Ishikawa (cell line): ENCODE measurements around the gene CIITA.

Experiments
- EP300 ChIP-seq: IDR thresholded peaks from 2 replicates; pipeline ENCODE4 v1.6.1; 2012; ENCODE audit warnings: borderline replicate concordance
- TCF12 ChIP-seq: IDR thresholded peaks from 2 replicates; pipeline ENCODE4 v1.6.1; 2012; ENCODE audit warnings: low read depth
- YY1 ChIP-seq: IDR thresholded peaks from 2 replicates; pipeline ENCODE4 v1.6.1; 2012; ENCODE audit warnings: low read depth
- ZBTB7A ChIP-seq: IDR thresholded peaks from 2 replicates; pipeline ENCODE4 v1.6.1; 2012; ENCODE audit warnings: low read depth
- TF ChIP-seq, protein P1 (sequence below): IDR thresholded peaks from 2 replicates; pipeline ENCODE4 v1.6.1; 2012
- TF ChIP-seq, protein P2 (sequence below): IDR thresholded peaks from 2 replicates; pipeline ENCODE4 v1.6.1; 2012; ENCODE audit warnings: low read depth, mild to moderate bottlenecking

DNA sequence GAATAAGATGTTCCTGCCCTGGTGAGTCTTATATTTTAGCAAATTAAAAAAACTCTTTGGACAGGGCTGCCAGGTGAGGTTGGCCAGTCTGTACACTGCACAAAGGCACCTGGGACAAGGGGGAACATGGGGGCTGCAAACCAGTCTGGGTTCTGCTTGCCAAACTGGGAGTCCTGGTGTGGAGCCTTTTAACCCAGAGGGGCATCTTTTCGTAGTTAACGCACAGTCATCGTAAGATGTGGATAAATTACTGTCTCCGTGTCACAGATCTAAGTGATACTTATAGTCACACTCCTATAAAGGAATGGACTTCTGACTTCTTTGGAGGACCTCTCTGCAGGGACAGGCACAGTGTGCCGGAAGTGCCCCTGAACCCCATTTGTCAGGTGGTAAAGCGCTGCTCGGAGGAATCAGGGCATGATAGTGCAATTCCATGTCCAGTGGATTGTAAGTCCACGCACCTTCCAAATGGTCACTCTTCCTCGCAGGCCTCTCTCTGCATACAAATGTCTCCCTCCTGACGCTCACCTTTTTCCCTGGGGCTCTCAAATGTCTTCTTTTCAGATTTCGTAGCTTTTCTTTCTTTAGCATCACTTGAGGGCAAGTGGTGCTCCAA is 50.6 kb downstream of the CIITA start:
- TF ChIP-seq, protein P1, sequence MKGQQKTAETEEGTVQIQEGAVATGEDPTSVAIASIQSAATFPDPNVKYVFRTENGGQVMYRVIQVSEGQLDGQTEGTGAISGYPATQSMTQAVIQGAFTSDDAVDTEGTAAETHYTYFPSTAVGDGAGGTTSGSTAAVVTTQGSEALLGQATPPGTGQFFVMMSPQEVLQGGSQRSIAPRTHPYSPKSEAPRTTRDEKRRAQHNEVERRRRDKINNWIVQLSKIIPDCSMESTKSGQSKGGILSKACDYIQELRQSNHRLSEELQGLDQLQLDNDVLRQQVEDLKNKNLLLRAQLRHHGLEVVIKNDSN = no peak
- TF ChIP-seq EP300 (no peak), YY1 (no peak), TCF12 (no peak), ZBTB7A (no peak)
- TF ChIP-seq, protein P2, sequence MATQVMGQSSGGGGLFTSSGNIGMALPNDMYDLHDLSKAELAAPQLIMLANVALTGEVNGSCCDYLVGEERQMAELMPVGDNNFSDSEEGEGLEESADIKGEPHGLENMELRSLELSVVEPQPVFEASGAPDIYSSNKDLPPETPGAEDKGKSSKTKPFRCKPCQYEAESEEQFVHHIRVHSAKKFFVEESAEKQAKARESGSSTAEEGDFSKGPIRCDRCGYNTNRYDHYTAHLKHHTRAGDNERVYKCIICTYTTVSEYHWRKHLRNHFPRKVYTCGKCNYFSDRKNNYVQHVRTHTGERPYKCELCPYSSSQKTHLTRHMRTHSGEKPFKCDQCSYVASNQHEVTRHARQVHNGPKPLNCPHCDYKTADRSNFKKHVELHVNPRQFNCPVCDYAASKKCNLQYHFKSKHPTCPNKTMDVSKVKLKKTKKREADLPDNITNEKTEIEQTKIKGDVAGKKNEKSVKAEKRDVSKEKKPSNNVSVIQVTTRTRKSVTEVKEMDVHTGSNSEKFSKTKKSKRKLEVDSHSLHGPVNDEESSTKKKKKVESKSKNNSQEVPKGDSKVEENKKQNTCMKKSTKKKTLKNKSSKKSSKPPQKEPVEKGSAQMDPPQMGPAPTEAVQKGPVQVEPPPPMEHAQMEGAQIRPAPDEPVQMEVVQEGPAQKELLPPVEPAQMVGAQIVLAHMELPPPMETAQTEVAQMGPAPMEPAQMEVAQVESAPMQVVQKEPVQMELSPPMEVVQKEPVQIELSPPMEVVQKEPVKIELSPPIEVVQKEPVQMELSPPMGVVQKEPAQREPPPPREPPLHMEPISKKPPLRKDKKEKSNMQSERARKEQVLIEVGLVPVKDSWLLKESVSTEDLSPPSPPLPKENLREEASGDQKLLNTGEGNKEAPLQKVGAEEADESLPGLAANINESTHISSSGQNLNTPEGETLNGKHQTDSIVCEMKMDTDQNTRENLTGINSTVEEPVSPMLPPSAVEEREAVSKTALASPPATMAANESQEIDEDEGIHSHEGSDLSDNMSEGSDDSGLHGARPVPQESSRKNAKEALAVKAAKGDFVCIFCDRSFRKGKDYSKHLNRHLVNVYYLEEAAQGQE = no peak
